Kasumi-1 (cell line): Measurements from ENCODE around the gene SUGP1.
"Not testable (repeated sequence)": the region's sequence is repeated elsewhere in the genome, so short reads cannot be mapped to it uniquely, and the experiment has no call there.

Experiments
- DNase-seq, 2 experiments: peaks; one replicate each; lab custom pipeline; 2025; lab: John Stamatoyannopoulos, UW

Gene SUGP1

GRCh38 chr19:19263886-19264487 lies 56.3 kb downstream of the SUGP1 start:
- no peak for DNase-seq

- no peak for DNase-seq
These were observed 57.9 kb downstream of the SUGP1 start for GRCh38 chr19:19262190-19263057.

GRCh38 chr19:19261350-19262189 lies 58.7 kb downstream of the SUGP1 start:
- DNase-seq, result peak; percentile 74 to 87

GRCh38 chr19:19260417-19261214 lies 59.7 kb downstream of the SUGP1 start:
- no peak for DNase-seq

GRCh38 chr19:19259741-19260140 lies 60.6 kb downstream of the SUGP1 start:
- DNase-seq, result peak; percentile 35 to 55

- no peak for DNase-seq
These were observed 61.5 kb downstream of the SUGP1 start for GRCh38 chr19:19258589-19259338.

GRCh38 chr19:19257836-19258588 lies 62.3 kb downstream of the SUGP1 start:
- no peak for DNase-seq

GRCh38 chr19:19257137-19257536 lies 63.2 kb downstream of the SUGP1 start:
- DNase-seq, result no peak

GRCh38 chr19:19256072-19256969 lies 64.0 kb downstream of the SUGP1 start:
- peak; percentile 47 to 56 for DNase-seq

- DNase-seq, result not testable (repeated sequence)
These were observed 66.9 kb downstream of the SUGP1 start for GRCh38 chr19:19253409-19253808.

GRCh38 chr19:19250196-19250801 lies 70.0 kb downstream of the SUGP1 start:
- no peak for DNase-seq

- no peak for DNase-seq
These were observed 79.8 kb downstream of the SUGP1 start for GRCh38 chr19:19240476-19240875.

GRCh38 chr19:19239675-19240074 lies 80.6 kb downstream of the SUGP1 start:
- no peak for DNase-seq

- DNase-seq, result no peak
These were observed 82.0 kb downstream of the SUGP1 start for GRCh38 chr19:19238126-19238894.

- no peak for DNase-seq
These were observed 84.1 kb downstream of the SUGP1 start for GRCh38 chr19:19236173-19236572.

GRCh38 chr19:19234220-19234816 lies 86.0 kb downstream of the SUGP1 start:
- DNase-seq, result no peak

- DNase-seq, result no peak
These were observed 88.0 kb downstream of the SUGP1 start for GRCh38 chr19:19232261-19232721.
